HepG2 (cell line): ENCODE data around the gene ADARB1. TPM values are rescaled to one million over a fixed set of nuclear protein-coding genes. Genes with fewer than 3 reads are reported as not detected.

Source experiments
- ATAC-seq: fragments of 200-7000 bp; cut with Tn5 transposase; 3 replicates; pipeline ENCODE4 v1.9.1; 2020; ENCODE audit warnings: mild to moderate bottlenecking, moderate library complexity
- BruUV-seq: library from RNA; stranded (reverse); fragments of 400-500 nt; replicated peaks from 2 replicates; lab custom pipeline; 2021; lab: Mats Ljungman, UMichigan
- CTCF ChIA-PET: fragments of 300-600 bp; formaldehyde crosslinking; extraction: SDS; loops from one replicate; lab custom pipeline; 2021; ENCODE audit warnings: low total read pairs, inconsistent platforms, low intra/inter-chr PET ratio; lab: Yijun Ruan, JAX
- POLR2A ChIA-PET: fragments of 350-600 bp; sonication (Branson Sonifier 250); formaldehyde crosslinking; loops from one replicate; lab custom pipeline; 2020; ENCODE audit warnings: antibody characterized with exemption, inconsistent platforms; lab: Yijun Ruan, JAX
- DNase-seq: peaks from one replicate; pipeline ENCODE4 v3.0.0-alpha.2; 2015; ENCODE audit warnings: low spot score
- FAIRE-seq: peaks from 3 replicates; lab custom pipeline; 2011; peaks lifted over from hg19 to GRCh38; lab: Jason Lieb, UNC
- H2AFZ ChIP-seq: one replicate; pipeline ENCODE4 v1.6.1; 2011; ENCODE audit warnings: low read length, inconsistent platforms
- H3K27ac ChIP-seq: fragments of 300-600 bp; 3 replicates; pipeline ENCODE4 v1.8.0; 2011; ENCODE audit warnings: mixed run types, mild to moderate bottlenecking, mixed read lengths, low read length, inconsistent platforms; ENCODE audit not compliant: insufficient read depth; ENCODE audit errors: extremely low read length
- H3K27me3 ChIP-seq, 2 experiments: fragments of 200-600 bp in 1 of 2; 2 replicates in 1 of 2; 3 replicates in 1 of 2; pipeline versions ENCODE4 v1.6.0 to v1.8.0; 2011; ENCODE audit warnings: low read length in 2 of 2, mild to moderate bottlenecking in 2 of 2, moderate library complexity in 2 of 2, inconsistent platforms in 1 of 2; ENCODE audit not compliant: insufficient read depth in 2 of 2, control insufficient read depth in 1 of 2
- H3K36me3 ChIP-seq, 2 experiments: fragments of 200-600 bp in 1 of 2; replicated peaks in 1 of 2; 2 replicates in 1 of 2; 3 replicates in 1 of 2; pipeline versions ENCODE4 v1.5.1 to v1.8.0; 2011; ENCODE audit warnings: low read length in 2 of 2, inconsistent platforms in 1 of 2; ENCODE audit not compliant: insufficient read depth in 2 of 2, control insufficient read depth in 1 of 2
- H3K4me1 ChIP-seq: 2 replicates; pipeline ENCODE4 v1.5.1; 2012; ENCODE audit warnings: low read length, inconsistent platforms; ENCODE audit not compliant: insufficient read depth
- H3K4me2 ChIP-seq: 2 replicates; pipeline ENCODE4 v1.6.0; 2011; ENCODE audit warnings: low read depth, low read length, inconsistent platforms
- H3K4me3 ChIP-seq, 3 experiments: fragments of 200-600 bp in 1 of 3; sonication (generic), shearing (Covaris generic) in 1 of 3; replicated peaks in 1 of 3; 2 replicates each; pipeline ENCODE4 v1.5.1; 2011 to 2016; ENCODE audit warnings: low read length in 3 of 3, inconsistent platforms in 2 of 3, low read depth in 2 of 3, mild to moderate bottlenecking in 2 of 3, control low read depth in 1 of 3, mixed read lengths in 1 of 3; ENCODE audit not compliant: insufficient read depth in 1 of 3
- H3K79me2 ChIP-seq: one replicate; pipeline ENCODE4 v1.6.1; 2011; ENCODE audit warnings: low read length, inconsistent platforms; ENCODE audit not compliant: insufficient read depth
- H3K9ac ChIP-seq: 2 replicates; pipeline ENCODE4 v1.6.0; 2011; ENCODE audit warnings: mild to moderate bottlenecking, low read depth, low read length, inconsistent platforms; ENCODE audit not compliant: insufficient read depth
- H3K9me3 ChIP-seq: 2 replicates; pipeline ENCODE4 v1.5.1; 2012; ENCODE audit warnings: mild to moderate bottlenecking, low read length
- H4K20me1 ChIP-seq: 2 replicates; pipeline ENCODE4 v1.6.0; 2011; ENCODE audit warnings: inconsistent platforms, mild to moderate bottlenecking, low read length, moderate library complexity; ENCODE audit not compliant: insufficient read depth
- CENPBD1 ChIP-seq: sonication (generic); formaldehyde crosslinking; IDR thresholded peaks from 2 replicates; pipeline ENCODE4 v1.8.0; 2022; ENCODE audit warnings: missing genetic modification reagents, low read depth, mild to moderate bottlenecking, borderline replicate concordance
- GTF3A ChIP-seq: sonication (generic); formaldehyde crosslinking; conservative IDR thresholded peaks from 2 replicates; pipeline ENCODE4 v1.4.0; 2020; ENCODE audit warnings: mild to moderate bottlenecking, missing genetic modification reagents
- JUN ChIP-seq: sonication (generic); formaldehyde crosslinking; IDR thresholded peaks from 2 replicates; pipeline ENCODE4 v1.4.0; 2020; ENCODE audit warnings: mild to moderate bottlenecking, missing genetic modification reagents
- MEF2D ChIP-seq: sonication (generic); formaldehyde crosslinking; IDR thresholded peaks from 2 replicates; pipeline ENCODE4 v1.5.1; 2020; ENCODE audit warnings: mild to moderate bottlenecking, missing genetic modification reagents
- MXD1 ChIP-seq: sonication (generic); formaldehyde crosslinking; IDR thresholded peaks from 2 replicates; pipeline ENCODE4 v1.4.0; 2020; ENCODE audit warnings: mild to moderate bottlenecking, missing genetic modification reagents
- NFIB ChIP-seq: sonication (generic); formaldehyde crosslinking; IDR thresholded peaks from 2 replicates; pipeline ENCODE4 v1.9.0; 2021; ENCODE audit warnings: missing genetic modification reagents, mild to moderate bottlenecking, borderline replicate concordance
- REL ChIP-seq: sonication (generic); formaldehyde crosslinking; conservative IDR thresholded peaks from 2 replicates; pipeline ENCODE4 v1.8.0; 2022; ENCODE audit warnings: mild to moderate bottlenecking, missing genetic modification reagents, moderate library complexity
- REPIN1 ChIP-seq: sonication (generic); formaldehyde crosslinking; IDR thresholded peaks from 2 replicates; pipeline ENCODE4 v1.8.0; 2022; ENCODE audit warnings: missing genetic modification reagents, low read depth, mild to moderate bottlenecking, borderline replicate concordance
- REXO4 ChIP-seq: sonication (generic); formaldehyde crosslinking; IDR thresholded peaks from 2 replicates; pipeline ENCODE4 v1.8.0; 2022; ENCODE audit warnings: missing genetic modification reagents, mild to moderate bottlenecking, borderline replicate concordance
- ZNF326 ChIP-seq: sonication (generic); formaldehyde crosslinking; IDR thresholded peaks from 2 replicates; pipeline ENCODE4 v1.4.0; 2020; ENCODE audit warnings: missing genetic modification reagents, borderline replicate concordance
- ZNF652 ChIP-seq: IDR thresholded peaks from 2 replicates; pipeline ENCODE4 v1.6.1; 2016; ENCODE audit warnings: low read depth, borderline replicate concordance
- ZNF784 ChIP-seq: sonication (generic); formaldehyde crosslinking; IDR thresholded peaks from 2 replicates; pipeline ENCODE4 v1.5.1; 2020; ENCODE audit warnings: missing genetic modification reagents, mild to moderate bottlenecking, borderline replicate concordance
- WGBS: methylation state at CpG from one replicate; pipeline ENCODE4 v1.1.6; 2017; ENCODE audit warnings: low lambda C conversion rate; 5-methylcytosine and 5-hydroxymethylcytosine counted together
- in situ Hi-C: cut with HindIII; loops from 2 replicates; pipeline ENCODE4 v1.10.0; 2017; ENCODE audit warnings: low pct_unique_long_range_greater_than_20kb; ENCODE audit not compliant: extremely low pct_ligation_motif_present
- intact Hi-C: fragments of 100-400 bp; cut with micrococcal nuclease; formaldehyde crosslinking; loops from one replicate; pipeline ENCODE4 v1.10.0; 2022; ENCODE audit not compliant: unreplicated experiment
- polyA plus RNA-seq, 8 experiments: library from polyadenylated mRNA; depleted of rRNA in 3 of 8; stranded (reverse) in 7 of 8; unstranded in 1 of 8; fragments of >200 nt; fragmentation: Illumina TruSeq in 4 of 8; extraction: Trizol in 4 of 8; gene quantifications; 2 replicates each; pipeline versions ENCODE4 v1.2.1 to v1.2.3, GENCODE V29; 2011 to 2016; ENCODE audit warnings: low read depth in 4 of 8, missing spikeins in 1 of 8, mixed read lengths in 1 of 8; ENCODE audit not compliant: insufficient read depth in 1 of 8
- total RNA-seq, 5 experiments: library from RNA; depleted of rRNA; stranded (reverse); fragments of >200 nt; fragmentation: Illumina TruSeq; extraction: Trizol; gene quantifications; 2 replicates each; pipeline ENCODE4 v1.2.3, GENCODE V29; 2016; ENCODE audit warnings: low read depth in 1 of 5

ADARB1 gene
- total and polyA plus RNA-seq, 2 of the 13 experiments (the other 11 are each of a cell fraction or from before 2014, with no cell fraction given) = 6.6 to 10.0 TPM

GRCh38 chr21:45150638-45151131 lies 76.3 kb downstream of the ADARB1 start:
- Histone ChIP-seq H3K4me1 (no peaks in the 10 kb centered on the region), H3K79me2 (no peaks in the 10 kb centered on the region)
- 82% methylated on average over 2 of the region's 6 CpGs for WGBS
- TF ChIP-seq ZNF326 = no peak
- TF ChIP-seq CENPBD1 = no peak
- no peak for TF ChIP-seq ZNF652 (CRISPR knock-in tag)
- no peak for TF ChIP-seq REXO4 (CRISPR knock-in tag)
- no peak for TF ChIP-seq JUN (CRISPR knock-in tag)
- no peak for TF ChIP-seq MEF2D
- no peak for TF ChIP-seq MXD1 (CRISPR knock-in tag)
- TF ChIP-seq REL (CRISPR knock-in tag) = no peak
- TF ChIP-seq GTF3A = no peak
- no peak for TF ChIP-seq REPIN1
- no peak for TF ChIP-seq NFIB (CRISPR knock-in tag)
- TF ChIP-seq ZNF784 (CRISPR knock-in tag) = no peak
- TF ChIP-seq, all 625 proteins: peak for 0
- ChIA-PET CTCF (no interaction called here), POLR2A (no interaction called here)
- H3K27me3 ChIP-seq = no peaks in the 10 kb centered on the region
- no peak overlapping the region for H3K9ac ChIP-seq
- no TSS peak for BruUV-seq
- no peak overlapping the region for H2AFZ ChIP-seq
- H3K4me3 ChIP-seq = no peak overlapping the region
- DNase-seq (no peak), FAIRE-seq (no peak), ATAC-seq (no peak)
- in situ Hi-C loops (no loop called here), intact Hi-C loops (no loop called here)
- peaks cover 1 to 4% of the 10 kb centered on the region in 2 experiments; a peak in 2 of 5 replicates for H3K36me3 ChIP-seq
- no peak overlapping the region for H3K27ac ChIP-seq
- H3K9me3 ChIP-seq = no peaks in the 10 kb centered on the region
- no peaks in the 10 kb centered on the region for H4K20me1 ChIP-seq
- H3K4me2 ChIP-seq = no peak overlapping the region
